Fibroblast of mammary gland (primary cell): Measurements from ENCODE around the gene TCF15.

ENCODE experiments used
- DNase-seq: peaks from one replicate; pipeline ENCODE4 v3.0.0-alpha.2; 2010; ENCODE audit warnings: low read depth
- H3K4me3 ChIP-seq: 2 replicates; pipeline ENCODE4 v1.5.1; 2011; ENCODE audit warnings: low read depth, mild to moderate bottlenecking, low read length, moderate library complexity; ENCODE audit not compliant: control insufficient read depth
- TF ChIP-seq, protein P1 (sequence below): conservative IDR thresholded peaks from 2 replicates; pipeline ENCODE4 v1.5.1; 2011; ENCODE audit warnings: low read depth, low read length, inconsistent platforms; ENCODE audit not compliant: control insufficient read depth, insufficient read depth

TCF15 gene

GRCh38 chr20:653110-653589 is 43.0 kb upstream of the TCF15 start, which contains the start of gene SRXN1:
Gene SRXN1 (minus strand): TSS chr20:653200. CDS start chr20:653185, 15 bp downstream.
- TF ChIP-seq, protein P1, sequence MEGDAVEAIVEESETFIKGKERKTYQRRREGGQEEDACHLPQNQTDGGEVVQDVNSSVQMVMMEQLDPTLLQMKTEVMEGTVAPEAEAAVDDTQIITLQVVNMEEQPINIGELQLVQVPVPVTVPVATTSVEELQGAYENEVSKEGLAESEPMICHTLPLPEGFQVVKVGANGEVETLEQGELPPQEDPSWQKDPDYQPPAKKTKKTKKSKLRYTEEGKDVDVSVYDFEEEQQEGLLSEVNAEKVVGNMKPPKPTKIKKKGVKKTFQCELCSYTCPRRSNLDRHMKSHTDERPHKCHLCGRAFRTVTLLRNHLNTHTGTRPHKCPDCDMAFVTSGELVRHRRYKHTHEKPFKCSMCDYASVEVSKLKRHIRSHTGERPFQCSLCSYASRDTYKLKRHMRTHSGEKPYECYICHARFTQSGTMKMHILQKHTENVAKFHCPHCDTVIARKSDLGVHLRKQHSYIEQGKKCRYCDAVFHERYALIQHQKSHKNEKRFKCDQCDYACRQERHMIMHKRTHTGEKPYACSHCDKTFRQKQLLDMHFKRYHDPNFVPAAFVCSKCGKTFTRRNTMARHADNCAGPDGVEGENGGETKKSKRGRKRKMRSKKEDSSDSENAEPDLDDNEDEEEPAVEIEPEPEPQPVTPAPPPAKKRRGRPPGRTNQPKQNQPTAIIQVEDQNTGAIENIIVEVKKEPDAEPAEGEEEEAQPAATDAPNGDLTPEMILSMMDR: no peak
- peak; percentile 91 for DNase-seq
- peak within 1 kb of the TSS; percentile 76 for H3K4me3 ChIP-seq

- TF ChIP-seq, protein P1: no peak
- peak overlapping the region; percentile 76 for H3K4me3 ChIP-seq
- peak; percentile 40 for DNase-seq
These were observed 42.6 kb upstream of the TCF15 start for GRCh38 chr20:652615-653109.

DNA sequence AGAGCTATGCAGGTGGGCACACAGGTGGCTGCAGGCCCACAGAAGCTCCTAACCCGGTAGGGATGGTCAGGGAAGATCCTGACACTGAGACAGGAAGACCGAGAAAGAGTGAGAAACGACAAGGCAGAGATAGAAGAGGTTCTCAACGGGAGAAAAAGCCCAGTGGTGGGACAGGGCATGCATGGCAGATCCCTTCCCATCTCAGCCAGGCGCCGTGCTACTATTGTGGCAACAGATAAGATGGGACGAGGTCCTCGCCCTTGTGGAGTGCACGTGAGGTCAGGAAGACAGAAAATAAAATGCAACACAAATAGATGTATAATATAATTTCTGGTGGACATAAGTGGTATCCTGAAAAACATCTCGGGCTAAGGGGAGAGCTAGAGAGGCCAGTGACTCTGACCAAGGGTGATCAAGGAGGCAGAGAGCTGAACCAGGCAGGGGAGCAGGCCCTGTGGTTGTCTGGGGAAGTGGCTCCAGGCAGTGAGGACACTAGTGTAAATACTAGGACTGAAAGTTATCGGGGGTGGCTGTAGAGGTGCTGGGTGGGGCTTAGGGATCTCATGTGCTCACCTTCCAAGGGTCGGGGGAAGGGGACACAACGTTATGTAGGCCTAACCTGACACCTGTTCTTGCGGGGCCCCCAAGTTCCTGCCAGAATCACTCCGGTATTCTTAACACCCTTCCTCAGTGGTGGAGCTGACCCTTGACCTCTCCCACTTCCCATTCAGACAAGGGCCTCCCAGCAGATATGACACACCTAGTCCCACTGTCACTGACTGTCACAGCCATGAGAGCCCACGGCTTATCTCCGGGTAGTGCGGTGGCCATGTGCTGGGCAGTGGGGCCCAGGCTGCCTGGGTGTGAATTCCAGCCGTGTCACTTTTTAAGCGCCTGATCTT is 41.9 kb upstream of the TCF15 start:
- no peak for DNase-seq
- TF ChIP-seq, protein P1: no peak
- peak overlapping the region; percentile 76 for H3K4me3 ChIP-seq

- TF ChIP-seq, protein P1: peak; percentile 37
- peak; percentile 52 for DNase-seq
- H3K4me3 ChIP-seq: no peak overlapping the region
These were observed 40.8 kb upstream of the TCF15 start for GRCh38 chr20:650954-651353.

DNA sequence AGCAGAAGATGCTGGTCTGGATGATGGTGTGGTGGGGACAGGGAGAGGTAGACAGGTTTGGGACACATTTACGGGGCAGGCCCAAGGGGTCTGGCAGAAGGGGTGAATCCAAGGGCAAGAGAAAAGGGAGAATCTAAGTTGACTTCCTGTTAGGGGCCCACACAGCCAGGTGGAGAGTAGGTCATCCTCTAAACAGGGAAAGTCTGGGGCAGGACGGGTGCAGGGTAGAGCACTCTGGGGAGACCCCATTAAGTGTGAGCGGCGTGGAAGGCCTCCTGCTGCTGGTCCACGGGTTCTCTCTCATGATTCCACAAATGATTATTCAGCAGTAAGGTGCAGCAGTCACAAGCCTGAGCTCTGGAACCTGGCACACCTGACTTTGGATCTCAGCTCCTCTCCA is 40.2 kb upstream of the TCF15 start:
- DNase-seq: no peak
- H3K4me3 ChIP-seq: no peak overlapping the region
- TF ChIP-seq, protein P1: no peak

DNA sequence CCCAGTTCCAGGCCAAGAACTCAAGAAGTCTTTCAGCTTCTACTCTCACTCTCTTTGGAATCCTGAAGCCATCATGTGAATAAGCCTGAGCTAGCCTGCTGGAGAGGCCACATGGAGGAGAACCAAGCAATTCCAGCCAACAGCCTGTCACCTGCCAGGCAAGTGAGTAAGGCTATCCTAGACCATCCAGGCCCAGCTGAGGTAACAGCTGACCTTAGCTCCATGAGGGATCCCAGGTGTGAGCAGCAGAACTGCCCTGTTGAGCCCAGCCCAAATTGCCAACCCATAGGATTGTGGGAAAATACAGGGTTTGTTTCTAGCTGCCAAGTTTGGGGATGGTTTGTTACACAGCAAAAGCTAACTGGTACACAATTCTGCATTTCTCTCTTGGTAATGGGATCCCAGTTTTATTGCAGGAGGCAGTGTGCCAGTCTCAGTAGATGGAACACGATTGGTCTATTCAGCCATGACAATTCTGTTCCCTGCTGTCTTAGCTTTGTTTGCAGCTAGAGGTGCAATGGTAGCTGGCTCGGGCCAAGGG is 37.4 kb upstream of the TCF15 start:
- no peak for DNase-seq
- TF ChIP-seq, protein P1: no peak
- no peak overlapping the region for H3K4me3 ChIP-seq
